Spinal cord (tissue), 10 donors: Measurements from ENCODE around the gene LRRC10B. TPM values are rescaled to one million over a fixed set of nuclear protein-coding genes. Genes with fewer than 3 reads are reported as not detected.

ENCODE experiments used
- DNase-seq, 6 donors: peaks; one replicate each; pipeline versions ENCODE4 v3.0.0 to v3.0.0-alpha.2; 2013 to 2015; ENCODE audit warnings: low spot score in 6 of 6, low read depth in 4 of 6
- H3K27ac ChIP-seq: one replicate; pipeline ENCODE4 v1.5.1; 2013; ENCODE audit warnings: low read depth, low read length, control low read depth
- H3K27me3 ChIP-seq: one replicate; pipeline ENCODE4 v1.6.1; 2013; ENCODE audit warnings: low read length; ENCODE audit not compliant: control insufficient read depth, insufficient read depth
- H3K36me3 ChIP-seq: one replicate; pipeline ENCODE4 v1.6.1; 2013; ENCODE audit warnings: low read length; ENCODE audit not compliant: control insufficient read depth, insufficient read depth
- H3K4me1 ChIP-seq: one replicate; pipeline ENCODE4 v1.6.1; 2013; ENCODE audit warnings: low read length; ENCODE audit not compliant: control insufficient read depth, insufficient read depth
- H3K4me3 ChIP-seq: one replicate; pipeline ENCODE4 v1.5.1; 2013; ENCODE audit warnings: low read depth, low read length, control low read depth
- H3K9me3 ChIP-seq: one replicate; pipeline ENCODE4 v1.6.1; 2013; ENCODE audit warnings: low read length; ENCODE audit not compliant: control insufficient read depth, insufficient read depth
- WGBS: methylation state at CpG from one replicate; pipeline ENCODE4 v1.1.5; 2013; ENCODE audit warnings: missing lambda C conversion rate; ENCODE audit not compliant: insufficient coverage; 5-methylcytosine and 5-hydroxymethylcytosine counted together
- polyA plus RNA-seq, 2 donors: library from polyadenylated mRNA; unstranded; fragments of 120-200 nt; gene quantifications; one replicate each; pipeline ENCODE4 v1.2.1, GENCODE V29; 2013; ENCODE audit not compliant: insufficient read length in 2 of 2
- total RNA-seq, 2 donors: library from RNA; depleted of rRNA in 1 of 2; stranded (reverse); fragments of 120-200 nt in 1 of 2; fragments of >200 nt in 1 of 2; gene quantifications; one replicate each; pipeline versions ENCODE4 v1.2.3 to v1.2.4, GENCODE V29; 2013 to 2014
- donor health status: healthy.

The LRRC10B gene
- total and polyA plus RNA-seq, 4 donors = 1.4 to 11.8 (median 7.3) TPM

DNA sequence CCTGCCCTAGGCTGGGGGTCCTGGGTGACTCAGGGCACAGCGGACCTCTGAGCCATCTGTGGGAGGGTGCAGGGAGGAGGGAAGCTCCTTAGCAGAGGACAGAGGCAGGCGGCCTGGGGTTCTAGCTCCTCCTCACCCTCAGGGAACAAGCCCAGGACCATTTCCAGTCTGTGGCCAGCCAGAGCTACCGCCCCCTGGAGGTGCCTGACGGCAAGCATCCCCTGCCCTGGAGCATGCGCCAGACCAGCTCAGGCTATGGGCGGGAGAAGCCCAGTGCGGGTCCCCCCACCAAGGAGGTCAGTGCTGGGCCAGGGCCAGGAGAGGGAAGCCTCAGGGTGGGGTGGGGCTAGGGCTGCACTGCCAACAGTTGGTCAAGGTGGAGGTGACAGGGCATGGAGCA is 26.0 kb upstream of the LRRC10B start:
- H3K9me3 ChIP-seq = no peaks in the 10 kb centered on the region
- no peak overlapping the region for H3K4me3 ChIP-seq
- H3K36me3 ChIP-seq = peaks cover 29% of the 10 kb centered on the region
- H3K27ac ChIP-seq = no peak overlapping the region
- H3K27me3 ChIP-seq = no peaks in the 10 kb centered on the region
- WGBS = 58% methylated on average over 7 of the region's 7 CpGs
- peaks cover 45% of the 10 kb centered on the region for H3K4me1 ChIP-seq
- no peak for DNase-seq

DNA sequence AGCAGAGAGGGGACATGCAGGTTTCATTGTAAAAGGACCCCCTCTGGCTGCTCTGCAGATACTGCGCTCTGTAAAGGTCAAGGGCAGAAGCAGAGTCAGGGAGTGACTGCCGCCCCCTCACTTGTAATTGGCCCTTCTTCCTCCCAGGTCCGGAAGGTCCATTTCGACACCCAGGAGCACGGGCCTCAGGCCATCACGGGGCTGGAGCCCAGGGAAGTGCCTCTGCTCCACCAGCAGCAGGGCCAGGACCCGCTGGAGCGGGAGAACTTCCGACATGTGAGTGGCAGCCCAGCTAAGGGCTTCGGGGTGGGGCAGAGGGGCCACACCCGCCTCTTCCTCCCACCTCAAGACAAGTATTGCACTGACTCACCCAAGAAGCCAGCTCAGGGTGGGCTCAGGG is 24.0 kb upstream of the LRRC10B start:
- Histone ChIP-seq H3K4me1 (peaks cover 46% of the 10 kb centered on the region), H3K27ac (no peak overlapping the region), H3K9me3 (no peaks in the 10 kb centered on the region), H3K27me3 (no peaks in the 10 kb centered on the region), H3K36me3 (peaks cover 31% of the 10 kb centered on the region), H3K4me3 (no peak overlapping the region)
- 84% methylated on average over 9 of the region's 11 CpGs for WGBS
- no peak for DNase-seq

DNA sequence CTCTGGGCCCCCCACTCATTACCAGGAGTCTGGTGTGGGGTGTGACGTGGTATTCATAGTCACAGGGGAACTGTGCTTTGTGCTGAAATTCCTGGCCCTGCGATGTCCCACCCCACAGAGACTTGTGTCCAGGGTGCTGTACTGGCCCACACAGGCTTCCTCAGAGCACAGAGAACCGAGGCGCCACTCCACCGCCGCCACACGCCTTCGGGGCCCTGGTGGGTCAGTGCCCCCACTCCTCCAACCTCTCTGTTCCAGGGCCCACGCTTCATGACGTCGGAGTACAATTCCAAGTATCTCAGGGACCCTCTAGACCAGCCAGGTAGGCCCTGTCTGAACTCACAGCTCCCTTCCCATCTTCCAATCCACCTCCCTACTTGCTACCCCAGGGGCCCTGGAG is 23.5 kb upstream of the LRRC10B start:
- Histone ChIP-seq H3K27ac (no peak overlapping the region), H3K4me1 (peaks cover 48% of the 10 kb centered on the region), H3K4me3 (no peak overlapping the region), H3K27me3 (no peaks in the 10 kb centered on the region), H3K9me3 (no peaks in the 10 kb centered on the region), H3K36me3 (peaks cover 32% of the 10 kb centered on the region)
- DNase-seq = no peak
- WGBS = 90% methylated on average over 11 of the region's 11 CpGs

DNA sequence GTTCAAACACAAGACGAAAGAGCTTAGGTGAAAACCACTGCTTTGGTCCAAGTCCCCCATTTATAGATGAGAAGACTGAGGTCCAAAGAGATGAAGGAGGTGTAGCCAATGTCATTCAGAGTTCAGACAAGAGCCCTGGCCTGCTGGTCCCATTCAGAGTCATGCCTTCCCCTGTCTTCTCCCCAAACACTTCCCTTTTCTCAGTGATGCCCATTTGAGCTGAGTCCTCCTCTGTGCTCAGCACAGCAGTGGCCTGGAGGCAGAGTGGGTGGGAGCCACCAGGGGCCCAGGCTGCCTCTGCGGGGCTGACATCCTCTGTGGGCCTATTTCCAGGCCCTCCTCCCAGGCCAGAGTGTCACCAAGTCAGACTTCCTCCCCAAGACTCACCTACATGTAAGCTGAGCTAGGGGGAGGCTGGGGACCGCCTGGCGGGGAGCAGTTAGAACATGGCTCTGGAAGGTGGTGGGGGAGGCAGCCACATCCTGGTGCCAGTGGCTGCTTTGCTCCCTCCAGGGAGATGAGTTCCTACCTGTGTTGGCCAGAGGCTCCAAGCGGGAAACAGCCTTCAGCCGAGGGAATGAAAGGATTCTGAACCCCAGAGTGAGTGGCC is 22.4 kb upstream of the LRRC10B start:
- Histone ChIP-seq H3K36me3 (peaks cover 42% of the 10 kb centered on the region), H3K27me3 (no peaks in the 10 kb centered on the region), H3K9me3 (no peaks in the 10 kb centered on the region), H3K4me1 (peaks cover 49% of the 10 kb centered on the region), H3K4me3 (no peak overlapping the region), H3K27ac (no peak overlapping the region)
- WGBS = 90% methylated on average over 5 of the region's 6 CpGs
- no peak for DNase-seq

DNA sequence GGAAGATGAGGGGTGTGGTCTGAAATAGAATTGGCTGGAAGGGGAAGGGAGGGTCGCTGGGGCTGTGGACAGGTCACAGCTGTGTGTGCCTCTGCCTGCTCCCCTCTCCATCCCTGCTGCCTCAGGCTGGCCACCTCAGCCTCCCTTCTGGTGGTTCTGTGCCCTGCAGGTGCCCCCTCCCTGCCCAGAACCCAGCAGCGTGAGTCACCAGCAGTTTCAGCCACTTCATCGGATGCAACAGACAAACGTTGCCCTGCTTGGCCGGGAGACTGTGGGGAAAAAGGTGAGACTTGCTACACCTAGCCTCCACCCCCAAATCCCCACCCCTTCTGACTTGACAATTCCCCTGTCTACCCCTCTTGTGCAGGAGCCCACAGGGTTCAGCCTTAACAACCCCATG is 21.8 kb upstream of the LRRC10B start:
- peaks cover 49% of the 10 kb centered on the region for H3K4me1 ChIP-seq
- no peak overlapping the region for H3K27ac ChIP-seq
- no peaks in the 10 kb centered on the region for H3K9me3 ChIP-seq
- 73% methylated on average over 5 of the region's 5 CpGs for WGBS
- no peaks in the 10 kb centered on the region for H3K27me3 ChIP-seq
- no peak for DNase-seq
- no peak overlapping the region for H3K4me3 ChIP-seq
- H3K36me3 ChIP-seq = peaks cover 43% of the 10 kb centered on the region

DNA sequence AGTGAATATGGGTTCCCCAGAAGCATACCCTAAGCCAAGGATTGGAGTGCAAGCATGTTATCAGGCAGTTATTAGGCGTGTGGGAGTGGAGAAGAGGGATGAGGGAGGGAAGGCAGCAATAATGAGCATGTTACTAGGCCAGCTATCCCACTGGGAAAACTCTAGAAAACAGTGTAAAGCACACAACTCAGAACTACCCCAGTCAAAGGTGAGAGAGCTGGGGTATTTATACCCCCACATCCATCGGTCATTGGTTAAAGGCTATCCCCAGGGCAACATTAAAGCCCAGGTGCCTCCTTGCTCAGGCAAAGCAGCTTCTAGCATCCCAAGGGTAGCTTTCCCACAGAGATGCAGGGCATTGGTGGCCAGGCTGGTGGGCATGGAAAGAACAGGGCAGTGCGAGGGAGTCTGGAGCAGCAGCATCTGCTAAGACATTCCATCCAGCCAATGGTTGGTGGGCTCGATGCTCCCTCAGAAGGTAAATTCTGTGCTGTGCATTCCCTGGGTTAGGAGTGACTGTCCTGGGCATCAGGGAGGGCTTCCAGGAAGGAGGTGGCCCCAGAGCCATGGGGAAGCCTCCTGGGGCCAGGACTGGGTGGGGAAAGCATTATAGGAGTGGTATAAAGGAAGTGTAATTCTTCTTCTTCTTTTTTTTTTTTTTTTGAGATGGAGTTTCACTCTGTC is 21.1 kb upstream of the LRRC10B start:
- 89% methylated on average over 3 of the region's 4 CpGs for WGBS
- Histone ChIP-seq H3K27me3 (no peaks in the 10 kb centered on the region), H3K36me3 (peaks cover 43% of the 10 kb centered on the region), H3K4me1 (peaks cover 46% of the 10 kb centered on the region), H3K4me3 (no peak overlapping the region), H3K27ac (no peak overlapping the region), H3K9me3 (no peaks in the 10 kb centered on the region)
- DNase-seq = no peak

DNA sequence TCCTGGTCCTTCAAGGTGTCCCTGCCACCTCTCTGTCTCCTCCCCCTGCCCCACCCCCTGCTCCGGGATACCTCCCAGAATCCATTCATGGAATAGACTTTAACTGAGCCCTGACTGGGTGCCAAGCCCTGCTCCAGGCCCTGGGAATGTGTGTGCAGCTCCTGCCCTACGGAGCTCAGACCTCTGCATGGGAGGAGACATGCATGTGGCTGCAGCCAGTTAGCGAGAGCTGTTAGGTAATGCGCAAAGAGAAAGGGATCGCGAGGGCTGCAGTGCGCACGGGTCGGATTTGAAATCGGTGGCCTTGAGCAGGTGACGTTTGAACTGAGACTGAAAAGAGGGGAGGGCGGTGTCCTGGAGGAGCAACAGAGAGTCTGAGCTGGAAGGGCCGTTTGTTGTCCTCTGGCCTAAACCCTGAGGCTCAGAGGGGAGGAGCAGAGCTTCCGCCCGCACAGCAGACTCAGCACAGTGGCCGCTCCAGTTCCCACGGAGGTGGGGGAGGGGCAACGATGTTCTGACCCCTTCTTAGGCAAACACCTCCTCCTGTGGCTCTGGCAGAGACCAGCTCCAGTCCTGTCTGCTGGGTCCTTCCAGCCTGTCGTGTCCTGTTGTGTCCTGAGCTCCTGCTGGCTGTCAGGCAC is 19.8 kb upstream of the LRRC10B start:
- Histone ChIP-seq H3K4me3 (no peak overlapping the region), H3K9me3 (no peaks in the 10 kb centered on the region), H3K36me3 (peaks cover 43% of the 10 kb centered on the region), H3K27ac (no peak overlapping the region), H3K27me3 (no peaks in the 10 kb centered on the region), H3K4me1 (peaks cover 43% of the 10 kb centered on the region)
- 14% methylated on average over 19 of the region's 19 CpGs for WGBS
- peak in 2 of 6 donors; percentile 49 to 86 for DNase-seq

DNA sequence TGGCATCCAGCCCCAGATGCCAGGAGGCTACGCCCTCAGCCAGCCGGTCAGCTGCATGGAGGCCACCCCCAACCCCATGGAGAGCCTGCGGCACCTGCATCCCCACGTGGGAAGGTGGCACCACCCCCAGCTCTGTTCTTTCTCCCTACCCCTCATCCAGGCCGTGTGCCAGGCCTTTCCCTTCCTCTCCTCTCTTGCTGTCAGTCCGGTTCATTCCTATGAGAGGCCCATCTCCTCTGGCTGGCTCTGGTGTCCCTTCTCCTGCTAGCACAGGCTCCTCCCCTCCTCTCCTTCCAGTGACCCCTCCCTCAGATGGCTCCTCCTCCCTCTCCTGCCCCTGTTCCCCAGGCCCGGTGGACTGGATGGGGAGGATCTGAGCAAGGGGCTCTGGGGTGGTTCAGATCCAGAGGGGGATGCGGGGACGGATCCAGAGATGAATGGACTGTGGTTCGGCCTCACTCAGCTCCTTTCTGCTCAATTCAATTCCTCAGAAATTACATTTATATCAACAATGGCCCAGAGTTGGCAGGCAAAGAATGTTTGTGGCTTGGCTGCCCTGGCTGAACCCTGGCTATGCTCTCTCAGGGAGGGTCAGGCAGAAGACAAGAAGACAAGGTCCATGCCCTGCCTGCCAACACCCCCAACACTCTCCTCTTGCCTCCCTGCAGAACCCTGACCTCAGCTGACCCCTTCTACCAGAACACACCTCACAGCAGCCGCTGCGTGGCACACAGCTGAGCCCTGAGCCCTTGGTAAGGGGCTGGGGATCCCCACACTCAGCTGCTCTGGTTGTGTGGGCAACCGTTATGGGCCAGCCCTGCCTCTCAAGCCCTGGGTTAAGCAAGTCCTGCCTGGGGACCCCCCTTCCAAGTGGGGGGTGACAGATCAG is 18.5 kb upstream of the LRRC10B start:
- whole genome bisulfite sequencing = 62% methylated on average over 9 of the region's 13 CpGs
- peaks cover 37% of the 10 kb centered on the region for H3K36me3 ChIP-seq
- H3K27ac ChIP-seq = peak overlapping the region; percentile 47
- H3K4me3 ChIP-seq = no peak overlapping the region
- no peaks in the 10 kb centered on the region for H3K27me3 ChIP-seq
- no peaks in the 10 kb centered on the region for H3K9me3 ChIP-seq
- DNase-seq = peak in 2 of 6 donors; percentile 38 to 57
- peaks cover 48% of the 10 kb centered on the region for H3K4me1 ChIP-seq

DNA sequence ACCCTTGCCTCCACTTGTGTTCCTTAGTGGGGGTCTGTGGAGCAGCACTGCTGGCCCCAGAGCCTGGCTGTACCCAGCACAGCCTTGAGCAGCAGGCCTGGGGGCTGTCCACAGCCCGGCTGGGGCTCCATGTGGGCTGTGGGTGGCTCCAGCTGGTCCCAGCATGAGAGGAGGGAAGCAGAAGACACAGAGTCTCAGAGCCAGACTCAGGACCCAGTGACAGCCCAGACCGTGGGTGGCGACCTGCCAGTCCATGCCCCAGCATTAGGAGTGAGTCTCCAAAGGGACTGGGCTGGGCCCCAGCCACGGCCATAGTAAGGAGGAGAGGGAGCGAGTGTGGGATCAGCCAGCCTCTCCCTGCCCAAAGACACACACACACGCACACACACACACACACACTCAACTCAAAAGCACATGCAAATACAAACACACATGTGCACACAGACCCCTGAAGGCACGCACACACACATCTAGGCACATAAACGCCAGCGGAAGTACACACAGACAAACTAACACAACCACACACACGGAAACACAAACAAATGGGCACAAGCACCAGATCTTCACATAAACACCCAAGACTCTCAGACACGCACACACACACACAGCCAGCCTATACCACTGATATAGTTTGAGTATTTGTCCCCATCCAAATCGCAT is 16.7 kb upstream of the LRRC10B start:
- H3K4me1 ChIP-seq = peaks cover 45% of the 10 kb centered on the region
- no peak overlapping the region for H3K4me3 ChIP-seq
- no peaks in the 10 kb centered on the region for H3K9me3 ChIP-seq
- 78% methylated on average over 7 of the region's 12 CpGs for WGBS
- H3K27ac ChIP-seq = no peak overlapping the region
- H3K27me3 ChIP-seq = no peaks in the 10 kb centered on the region
- peaks cover 20% of the 10 kb centered on the region for H3K36me3 ChIP-seq
- DNase-seq = peak in 1 of 6 donors; percentile 56
